ENCODE results near the gene VPS25. TPM values are rescaled to one million over a fixed set of nuclear protein-coding genes. Genes with fewer than 3 reads are reported as not detected.

VPS25 gene
- total and polyA plus RNA-seq, 9 of the 15 experiments (the other 6 are each of a cell fraction or from before 2014, with no cell fraction given): 123 to 352 (median 180) TPM

GRCh38 chr17:42791948-42792347 lies 18.7 kb downstream of the VPS25 start:
- ChIA-PET POLR2A (interaction anchor here (0.9 to 1.3 kb wide), 2 partner anchors 12 to 20 kb away, joined by 3 to 4 read pairs; partner anchors contain the start of gene WNK4), CTCF (ENCODE audit: low intra/inter-chr PET ratio) (no interaction called here)
- H3K79me2 ChIP-seq (ENCODE audit: control insufficient read depth, insufficient read depth, low read length): 0 out of 3 replicates have a peak, but pooled peaks cover 2% of the 10 kb centered on the region
- no peak overlapping the region for H3K4me2 ChIP-seq (ENCODE audit: insufficient read depth, low read length)
- no peak overlapping the region for H3K9ac ChIP-seq (ENCODE audit: insufficient read depth in 1 of 2, low read depth in 2 of 2, low read length in 2 of 2)
- 86% methylated on average over 2 of the region's 2 CpGs for WGBS (ENCODE audit: insufficient coverage, low coverage, missing lambda C conversion rate)
- H3K4me3 ChIP-seq: no peak overlapping the region
- no TSS peak for BruUV-seq (replicated peaks)
- H2AFZ ChIP-seq (ENCODE audit: low read depth, low read length): no peak overlapping the region
- H4K20me1 ChIP-seq (replicated peaks; ENCODE audit: control insufficient read depth, insufficient read depth, low read length): no peaks in the 10 kb centered on the region
- no peaks in the 10 kb centered on the region for H3K9me1 ChIP-seq (ENCODE audit: control insufficient read depth, insufficient read depth, low read length)
- in situ Hi-C loops (cut with MboI) (no loop called here), intact Hi-C loops (cut with micrococcal nuclease) (no loop called here)
- no peak overlapping the region for H3K27ac ChIP-seq (ENCODE audit: extremely low read depth, low read depth, low read length)
- H3K9me3 ChIP-seq (replicated peaks; ENCODE audit: control insufficient read depth, insufficient read depth, low read depth, low read length): no peaks in the 10 kb centered on the region
- peaks cover 62% of the 10 kb centered on the region for H3K36me3 ChIP-seq (ENCODE audit: control insufficient read depth, insufficient read depth, low read length)
- H3K4me1 ChIP-seq (replicated peaks in 1 of 2; ENCODE audit: control insufficient read depth in 2 of 2, insufficient read depth in 2 of 2, low read length in 2 of 2): peaks cover 4 to 30% of the 10 kb centered on the region in 2 experiments; a peak in 3 of 5 replicates
- DNase-seq (ENCODE audit: extremely low read depth in 1 of 4, low spot score in 3 of 4) (no peak), ATAC-seq (no peak), FAIRE-seq (peak; percentile 26)
- H3K27me3 ChIP-seq (ENCODE audit: control insufficient read depth in 2 of 2, insufficient read depth in 2 of 2, low read length in 2 of 2): no peaks in the 10 kb centered on the region
- TF ChIP-seq ETV5 (CRISPR knock-in tag; IDR thresholded peaks at IDR 0.05; ENCODE audit: low read depth): no peak
- no peak for TF ChIP-seq ATF3 (IDR thresholded peaks at IDR 0.05)
- no peak for TF ChIP-seq ATF3 (CRISPR knock-in tag; conservative IDR thresholded peaks at IDR 0.05)
- TF ChIP-seq DACH1 (IDR thresholded peaks at IDR 0.05; ENCODE audit: partially characterized antibody): no peak
- TF ChIP-seq AFF4 (CRISPR knock-in tag; IDR thresholded peaks at IDR 0.05): no peak
- 0 out of 2 replicates have a peak, but pooled peaks have one; percentile 7 for TF ChIP-seq POLR2A (conservative IDR thresholded peaks at IDR 0.05)
